GM18519 (cell line): ENCODE data around the gene ACTN4.

Experiments used
- ATAC-seq: cut with Tn5 transposase; IDR thresholded peaks from one replicate; pipeline ENCODE4 v1.9.1; 2021; ENCODE audit warnings: mild to moderate bottlenecking, moderate library complexity; ENCODE audit not compliant: unreplicated experiment, low FRiP score

The ACTN4 gene

GRCh38 chr19:38692458-38693379 lies 45.3 kb downstream of the ACTN4 start:
- ATAC-seq: no peak

- no peak for ATAC-seq
Measured at GRCh38 chr19:38693380-38694223, 46.2 kb downstream of the ACTN4 start.

GRCh38 chr19:38695317-38695683 lies 47.9 kb downstream of the ACTN4 start:
- ATAC-seq: no peak

DNA sequence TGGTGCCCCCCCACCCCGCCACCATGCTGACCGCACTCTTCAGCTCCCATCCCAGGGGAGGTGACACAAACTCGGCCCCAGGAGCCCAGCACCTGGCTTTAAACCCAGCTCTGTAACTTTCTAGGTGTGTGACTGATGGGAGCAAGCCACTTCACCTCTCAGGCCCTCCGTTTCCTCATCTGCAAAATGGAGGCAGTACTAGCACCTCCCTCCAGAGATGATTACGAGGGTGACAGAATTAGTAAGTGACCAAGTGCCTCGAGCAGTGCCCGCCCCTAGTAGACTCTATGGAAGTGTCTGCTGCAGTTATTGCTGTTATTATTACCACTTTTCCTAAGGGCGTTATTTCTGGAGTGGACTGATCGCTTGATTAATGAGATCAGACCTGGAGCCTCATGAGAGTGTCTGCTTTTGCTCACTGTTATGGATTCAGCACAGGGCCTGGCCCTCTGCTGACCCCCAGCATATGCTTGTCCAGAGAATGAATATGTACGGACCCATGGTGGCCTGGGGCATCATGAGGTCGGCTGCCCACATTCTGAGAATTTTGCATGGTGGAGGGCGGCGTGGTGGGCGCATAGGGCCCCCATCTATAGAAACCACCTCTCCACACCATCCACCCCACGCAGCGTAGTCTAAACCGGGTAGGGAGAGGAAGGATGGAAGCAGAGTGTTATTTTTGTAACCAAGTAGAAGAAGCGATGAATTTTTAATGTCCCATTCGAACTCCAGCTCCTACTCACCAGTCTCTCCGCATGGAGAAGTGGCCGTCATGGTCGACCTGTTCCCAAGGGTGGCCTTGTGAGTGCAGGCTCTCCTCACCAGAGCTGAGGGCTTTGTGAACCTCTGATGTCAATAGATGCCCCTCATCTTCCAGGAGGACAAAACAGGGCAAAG lies 48.6 kb downstream of the ACTN4 start:
- ATAC-seq: no peak

GRCh38 chr19:38696729-38697055 lies 49.2 kb downstream of the ACTN4 start:
- no peak for ATAC-seq

- ATAC-seq: no peak
Measured at GRCh38 chr19:38697197-38697596, 49.7 kb downstream of the ACTN4 start.

DNA sequence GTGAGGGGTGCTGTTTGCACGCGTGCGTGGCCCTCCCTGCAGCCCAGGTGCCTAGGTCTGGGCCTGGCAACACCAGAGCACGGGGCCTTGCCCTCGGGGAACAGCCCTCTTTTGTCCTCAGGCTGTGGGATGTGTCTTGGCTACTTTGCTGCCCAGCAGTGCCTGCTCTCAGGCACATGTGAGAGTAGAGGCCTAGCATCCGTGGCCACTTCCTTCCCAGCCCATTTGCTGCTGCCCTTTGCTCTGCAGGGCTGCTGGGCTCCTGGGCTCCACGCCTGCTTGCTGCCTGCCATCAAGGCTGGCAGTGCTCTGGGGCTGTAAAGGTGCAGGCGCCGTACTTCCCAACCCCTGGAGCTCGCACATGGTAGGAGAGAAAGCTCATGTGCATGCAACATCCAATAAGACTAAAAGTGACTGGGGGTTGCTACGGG lies 50.2 kb downstream of the ACTN4 start:
- ATAC-seq: no peak

DNA sequence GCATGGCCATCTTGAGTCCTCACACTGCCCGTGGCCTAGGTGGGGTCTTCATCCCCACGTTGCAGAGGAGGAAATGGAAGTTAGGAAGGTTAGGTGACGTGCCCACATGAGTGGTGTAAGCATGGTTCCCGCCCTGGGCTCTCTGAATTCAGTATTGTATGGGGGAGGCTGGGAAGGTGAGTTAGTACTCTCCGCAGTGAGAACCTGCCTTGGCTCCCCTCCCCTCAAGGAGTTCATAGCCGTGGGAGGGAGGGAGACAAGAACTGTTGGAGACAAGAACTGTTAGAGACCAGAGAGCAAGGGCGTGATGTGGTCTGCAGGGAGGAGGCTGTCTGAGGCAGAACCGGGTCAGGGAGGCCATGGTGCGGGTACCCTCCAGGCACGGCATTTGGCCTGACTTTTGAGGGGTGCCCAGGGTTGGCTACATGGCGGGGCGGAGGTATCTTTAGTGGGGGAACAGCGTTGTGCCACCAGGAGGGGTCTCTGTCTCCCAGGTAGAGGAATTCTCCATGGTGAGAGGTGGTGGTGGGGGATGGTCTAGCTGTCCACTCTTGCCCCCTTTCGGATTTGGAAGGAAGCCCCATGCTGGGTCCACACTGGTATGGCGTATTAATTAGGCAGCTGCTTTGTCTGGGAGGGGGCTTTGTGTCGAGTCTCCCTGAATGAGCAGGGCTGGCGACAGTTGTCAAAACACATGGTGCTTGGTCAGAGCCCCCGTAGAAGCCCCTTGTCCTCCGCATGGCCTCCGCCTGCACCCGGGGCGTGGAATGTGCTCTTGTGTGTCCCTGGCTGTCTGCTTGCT lies 51.0 kb downstream of the ACTN4 start:
- ATAC-seq: no peak

GRCh38 chr19:38699027-38699346 lies 51.5 kb downstream of the ACTN4 start:
- no peak for ATAC-seq

DNA sequence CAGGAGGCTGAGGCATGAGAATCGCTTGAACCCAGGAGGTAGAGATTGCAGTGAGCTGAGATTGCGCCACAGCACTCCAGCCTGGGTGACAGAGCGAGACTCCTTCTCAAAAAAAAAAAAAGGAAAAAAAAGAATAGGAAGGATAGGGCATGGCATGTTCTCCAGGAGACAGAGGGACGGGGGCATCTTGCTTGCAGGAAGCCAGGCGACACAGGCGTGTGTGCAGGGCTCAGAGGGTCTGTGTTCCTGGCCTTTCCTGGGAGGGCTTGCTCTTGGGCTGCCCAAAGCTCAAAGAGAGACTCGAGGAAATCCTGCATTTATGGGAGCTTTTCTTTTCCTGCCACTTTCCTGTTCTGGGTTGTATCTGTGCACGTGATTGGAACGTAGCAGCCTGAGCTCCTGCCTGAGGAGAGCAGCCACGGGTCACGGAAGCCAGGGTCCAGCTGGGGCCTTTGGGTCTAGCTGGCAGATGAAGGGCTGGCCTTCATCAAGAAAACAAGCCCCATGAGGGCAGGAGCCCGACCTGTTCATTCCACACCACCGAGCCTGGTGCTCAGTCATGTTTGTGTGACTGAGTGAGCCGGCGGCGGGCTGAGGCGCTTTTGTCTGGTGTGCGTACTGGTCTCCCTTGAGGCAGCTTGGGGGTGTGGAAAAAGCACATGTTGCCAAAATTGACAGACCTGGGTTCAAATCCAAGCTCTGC lies 52.3 kb downstream of the ACTN4 start:
- ATAC-seq: no peak

- no peak for ATAC-seq
Measured at GRCh38 chr19:38700350-38700901, 53.0 kb downstream of the ACTN4 start.

DNA sequence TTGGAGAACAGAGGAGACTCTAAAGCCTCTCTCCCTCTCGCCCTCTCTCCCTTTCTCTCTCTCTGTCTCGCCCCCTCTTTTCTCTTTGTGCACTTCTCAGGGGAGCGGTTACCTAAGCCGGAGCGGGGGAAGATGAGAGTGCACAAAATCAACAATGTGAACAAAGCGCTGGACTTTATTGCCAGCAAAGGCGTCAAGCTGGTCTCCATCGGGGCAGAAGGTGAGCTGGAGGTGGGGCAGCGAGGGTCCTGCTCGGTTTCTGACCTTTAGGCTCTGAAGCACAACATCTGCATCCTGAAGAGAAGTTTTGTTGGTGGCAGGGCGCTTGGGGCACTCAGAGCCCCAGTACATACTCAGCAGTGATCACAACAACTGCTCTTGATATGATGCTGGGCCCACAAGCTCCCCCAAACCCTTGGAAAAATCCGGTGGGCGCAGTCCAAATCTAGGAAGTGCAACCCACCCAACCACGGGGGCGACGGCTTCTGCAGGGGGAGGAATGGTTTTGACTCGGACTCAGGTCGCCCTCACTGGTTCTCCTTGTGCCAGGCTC lies 53.5 kb downstream of the ACTN4 start:
- ATAC-seq: no peak

- no peak for ATAC-seq
Measured at GRCh38 chr19:38701455-38702063, 54.1 kb downstream of the ACTN4 start.

GRCh38 chr19:38702278-38702677 lies 54.8 kb downstream of the ACTN4 start:
- ATAC-seq: no peak

- ATAC-seq: no peak
Measured at GRCh38 chr19:38703509-38703908, 56.1 kb downstream of the ACTN4 start.

DNA sequence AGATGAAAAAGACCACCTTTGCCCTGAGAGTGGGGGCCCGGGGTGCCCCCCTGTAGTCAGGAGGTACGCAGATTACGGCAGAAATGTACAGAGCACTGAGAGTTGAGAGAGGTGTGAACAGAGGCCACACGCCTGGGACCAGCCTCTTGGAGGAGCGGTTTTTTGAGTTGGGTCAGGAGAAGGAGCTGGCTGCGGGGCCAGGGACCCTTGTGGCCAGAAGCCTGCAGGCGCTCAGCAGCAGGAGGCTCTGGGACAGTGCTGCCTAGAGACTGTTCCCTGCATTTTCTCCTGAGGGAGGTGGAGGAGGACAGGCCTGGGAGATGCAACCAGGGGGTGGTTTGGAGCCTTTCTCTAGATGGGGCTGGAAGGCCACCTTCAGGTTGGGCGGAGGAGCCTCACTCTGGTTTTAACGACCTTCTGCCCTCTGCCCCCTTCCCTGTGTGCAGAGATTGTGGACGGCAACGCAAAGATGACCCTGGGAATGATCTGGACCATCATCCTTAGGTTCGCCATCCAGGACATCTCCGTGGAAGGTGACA lies 57.1 kb downstream of the ACTN4 start:
- ATAC-seq: no peak

DNA sequence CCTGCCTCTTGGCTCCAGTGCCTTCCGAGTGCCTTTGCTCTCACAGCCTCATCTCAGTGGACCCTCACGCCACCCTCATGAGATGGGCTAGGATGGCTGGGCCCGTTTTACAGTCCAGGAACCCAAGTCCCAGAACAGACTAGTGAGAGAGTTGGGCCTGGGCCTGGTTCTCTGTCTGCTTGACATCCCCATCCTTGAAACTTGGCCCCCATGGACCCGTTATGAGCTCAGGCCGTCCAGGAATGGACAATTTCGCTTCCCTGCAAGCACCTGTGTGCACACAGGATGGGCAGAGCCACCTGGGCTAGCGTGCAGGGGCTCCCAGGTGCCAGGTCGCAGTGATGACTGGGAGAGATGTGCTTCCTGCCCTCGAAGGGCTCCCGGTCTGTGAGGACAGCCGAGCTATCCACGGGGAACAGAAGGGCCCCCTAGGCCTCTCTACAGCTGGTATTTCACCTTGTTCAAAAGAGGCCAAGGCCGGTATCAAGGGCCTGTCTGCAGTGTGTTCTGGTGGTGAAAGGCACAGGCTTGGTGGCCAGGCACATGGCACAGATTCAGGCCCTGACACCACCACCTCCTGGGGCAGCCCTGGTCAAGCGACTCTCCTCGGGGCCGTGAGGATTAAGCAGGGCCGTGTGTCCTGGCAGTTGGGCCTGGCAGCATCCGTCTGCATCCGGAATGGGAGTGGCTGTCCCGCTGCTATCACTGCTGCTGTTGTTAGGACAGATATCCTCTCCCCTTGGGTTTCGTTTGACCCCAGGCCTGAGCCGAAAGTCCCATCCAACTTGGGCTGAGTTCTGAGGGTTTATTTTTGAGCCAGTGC lies 58.0 kb downstream of the ACTN4 start:
- no peak for ATAC-seq
